H9 (cell line): Measurements from ENCODE around the gene GADD45A. TPM values are rescaled to one million over a fixed set of nuclear protein-coding genes. Genes with fewer than 3 reads are reported as not detected.

Source experiments
- DNase-seq: peaks from one replicate; pipeline ENCODE4 v3.0.0-alpha.2; 2017
- H2AFZ ChIP-seq: one replicate; pipeline ENCODE4 v1.6.1; 2013; ENCODE audit warnings: mild to moderate bottlenecking, low read length, control low read depth, moderate library complexity
- H2AK5ac ChIP-seq: 2 replicates; pipeline ENCODE4 v1.6.1; 2013; ENCODE audit warnings: low read length, control low read depth, mixed read lengths; ENCODE audit not compliant: insufficient read length
- H2BK120ac ChIP-seq: one replicate; pipeline ENCODE4 v1.6.1; 2013; ENCODE audit warnings: low read depth, mild to moderate bottlenecking, low read length, control low read depth, inconsistent platforms; ENCODE audit not compliant: poor library complexity, severe bottlenecking
- H2BK12ac ChIP-seq: 2 replicates; pipeline ENCODE4 v1.6.1; 2013; ENCODE audit warnings: low read length, control low read depth, mixed read lengths, low read depth; ENCODE audit not compliant: insufficient read length
- H2BK15ac ChIP-seq: 2 replicates; pipeline ENCODE4 v1.6.1; 2013; ENCODE audit warnings: low read depth, low read length, control low read depth
- H2BK20ac ChIP-seq: one replicate; pipeline ENCODE4 v1.6.1; 2013; ENCODE audit warnings: low read depth, mild to moderate bottlenecking, low read length, control low read depth, inconsistent platforms; ENCODE audit not compliant: poor library complexity, severe bottlenecking
- H2BK5ac ChIP-seq: 2 replicates; pipeline ENCODE4 v1.6.1; 2013; ENCODE audit warnings: low read length, control low read depth, mixed read lengths; ENCODE audit not compliant: insufficient read length
- H3K14ac ChIP-seq: 2 replicates; pipeline ENCODE4 v1.6.1; 2013; ENCODE audit warnings: low read length, control low read depth; ENCODE audit not compliant: insufficient read depth
- H3K18ac ChIP-seq: 2 replicates; pipeline ENCODE4 v1.6.1; 2013; ENCODE audit warnings: low read depth, mild to moderate bottlenecking, mixed read lengths, low read length, control low read depth; ENCODE audit not compliant: insufficient read length
- H3K23ac ChIP-seq: 2 replicates; pipeline ENCODE4 v1.6.1; 2013; ENCODE audit warnings: low read length, control low read depth, mixed read lengths, low read depth; ENCODE audit not compliant: insufficient read length
- H3K23me2 ChIP-seq: 2 replicates; pipeline ENCODE4 v1.6.1; 2013; ENCODE audit warnings: low read depth, mild to moderate bottlenecking, mixed read lengths, low read length, control low read depth; ENCODE audit not compliant: insufficient read length, poor library complexity, severe bottlenecking
- H3K27ac ChIP-seq: 2 replicates; pipeline ENCODE4 v1.5.1; 2013; ENCODE audit warnings: low read length, control low read depth, mixed read lengths, low read depth; ENCODE audit not compliant: insufficient read length
- H3K27me3 ChIP-seq: 2 replicates; pipeline ENCODE4 v1.6.1; 2013; ENCODE audit warnings: low read length, control low read depth, inconsistent platforms; ENCODE audit not compliant: insufficient read depth
- H3K4ac ChIP-seq: 2 replicates; pipeline ENCODE4 v1.6.1; 2013; ENCODE audit warnings: low read depth, mild to moderate bottlenecking, control low read depth, inconsistent platforms, low read length, moderate library complexity
- H3K4me1 ChIP-seq: 2 replicates; pipeline ENCODE4 v1.6.1; 2013; ENCODE audit warnings: low read length, control low read depth, inconsistent platforms; ENCODE audit not compliant: insufficient read depth
- H3K4me2 ChIP-seq: 2 replicates; pipeline ENCODE4 v1.6.1; 2013; ENCODE audit warnings: low read length, control low read depth, mixed read lengths; ENCODE audit not compliant: insufficient read length, insufficient read depth
- H3K56ac ChIP-seq: 2 replicates; pipeline ENCODE4 v1.6.1; 2013; ENCODE audit warnings: low read depth, mild to moderate bottlenecking, mixed read lengths, low read length, control low read depth; ENCODE audit not compliant: insufficient read length
- H3K79me1 ChIP-seq: 2 replicates; pipeline ENCODE4 v1.6.1; 2013; ENCODE audit warnings: low read depth, mild to moderate bottlenecking, moderate library complexity, low read length, control low read depth, inconsistent platforms; ENCODE audit not compliant: insufficient read depth, poor library complexity, severe bottlenecking
- H3K79me2 ChIP-seq: 2 replicates; pipeline ENCODE4 v1.6.1; 2013; ENCODE audit warnings: low read length, control low read depth, inconsistent platforms; ENCODE audit not compliant: insufficient read depth
- H3K9ac ChIP-seq: 2 replicates; pipeline ENCODE4 v1.6.1; 2013; ENCODE audit warnings: low read length, control low read depth, mixed read lengths; ENCODE audit not compliant: insufficient read length; ENCODE audit errors: extremely low read depth
- H3K9me3 ChIP-seq: one replicate; pipeline ENCODE4 v1.6.1; 2013; ENCODE audit warnings: low read depth, low read length, inconsistent platforms; ENCODE audit not compliant: control insufficient read depth
- H3T11ph ChIP-seq: one replicate; pipeline ENCODE4 v1.6.1; 2013; ENCODE audit warnings: mild to moderate bottlenecking, low read length, control low read depth, inconsistent platforms
- H4K20me1 ChIP-seq: one replicate; pipeline ENCODE4 v1.6.1; 2013; ENCODE audit not compliant: control insufficient read depth, insufficient read length, insufficient read depth
- H4K5ac ChIP-seq: 2 replicates; pipeline ENCODE4 v1.6.1; 2013; ENCODE audit warnings: low read depth, mild to moderate bottlenecking, mixed read lengths, low read length, control low read depth; ENCODE audit not compliant: insufficient read length
- H4K8ac ChIP-seq: replicated peaks from 2 replicates; pipeline ENCODE4 v1.6.1; 2013; ENCODE audit warnings: low read length, control low read depth, mixed read lengths, low read depth; ENCODE audit not compliant: insufficient read length
- H4K91ac ChIP-seq: 2 replicates; pipeline ENCODE4 v1.6.1; 2013; ENCODE audit warnings: low read depth, mild to moderate bottlenecking, moderate library complexity, mixed read lengths, low read length, control low read depth; ENCODE audit not compliant: insufficient read length
- H3K27ac Mint-ChIP-seq, 3 experiments: 2 replicates in 2 of 3; 3 replicates in 1 of 3; pipeline ENCODE4 v1.8.0; 2020 to 2021; ENCODE audit warnings: mixed read lengths in 3 of 3, mild to moderate bottlenecking in 1 of 3, moderate library complexity in 1 of 3
- H3K27me3 Mint-ChIP-seq: 2 replicates; pipeline ENCODE4 v1.8.0; 2021; ENCODE audit warnings: low read depth, mild to moderate bottlenecking, moderate library complexity, mixed read lengths
- H3K36me3 Mint-ChIP-seq, 3 experiments: 2 replicates in 2 of 3; 3 replicates in 1 of 3; pipeline ENCODE4 v1.8.0; 2020 to 2021; ENCODE audit warnings: low read depth in 3 of 3, mixed read lengths in 3 of 3; ENCODE audit not compliant: insufficient read depth in 1 of 3
- H3K4me1 Mint-ChIP-seq, 2 experiments: 2 replicates each; pipeline ENCODE4 v1.8.0; 2020; ENCODE audit warnings: mixed read lengths in 2 of 2
- H3K4me3 Mint-ChIP-seq, 2 experiments: 2 replicates in 1 of 2; 3 replicates in 1 of 2; pipeline ENCODE4 v1.8.0; 2020 to 2021; ENCODE audit warnings: mild to moderate bottlenecking in 2 of 2, mixed read lengths in 2 of 2, moderate library complexity in 1 of 2
- H3K9me3 Mint-ChIP-seq, 2 experiments: 2 replicates in 1 of 2; 3 replicates in 1 of 2; pipeline ENCODE4 v1.8.0; 2020; ENCODE audit warnings: mild to moderate bottlenecking in 2 of 2, mixed read lengths in 2 of 2, moderate library complexity in 1 of 2
- WGBS: extraction: QIAGEN DNeasy Blood & Tissue Kit; methylation state at CpG from one replicate; pipeline ENCODE4 v1.1.7; 2013; ENCODE audit warnings: missing lambda C conversion rate, low lambda C conversion rate, mixed read lengths; ENCODE audit not compliant: insufficient read length; ENCODE audit errors: extremely low coverage; 5-methylcytosine and 5-hydroxymethylcytosine counted together
- total RNA-seq: library from RNA; stranded (reverse); gene quantifications from 2 replicates; pipeline ENCODE4 v1.2.1, GENCODE V29; 2021
- TF ChIP-seq, protein P1 (sequence below): fragments of 200-600 bp; sonication (generic); conservative IDR thresholded peaks from 3 replicates; pipeline ENCODE4 v1.8.0; 2021; ENCODE audit warnings: antibody characterized with exemption, mild to moderate bottlenecking

GADD45A gene
- total RNA-seq, 1 experiment from 2014 or later: 22.8 TPM

DNA sequence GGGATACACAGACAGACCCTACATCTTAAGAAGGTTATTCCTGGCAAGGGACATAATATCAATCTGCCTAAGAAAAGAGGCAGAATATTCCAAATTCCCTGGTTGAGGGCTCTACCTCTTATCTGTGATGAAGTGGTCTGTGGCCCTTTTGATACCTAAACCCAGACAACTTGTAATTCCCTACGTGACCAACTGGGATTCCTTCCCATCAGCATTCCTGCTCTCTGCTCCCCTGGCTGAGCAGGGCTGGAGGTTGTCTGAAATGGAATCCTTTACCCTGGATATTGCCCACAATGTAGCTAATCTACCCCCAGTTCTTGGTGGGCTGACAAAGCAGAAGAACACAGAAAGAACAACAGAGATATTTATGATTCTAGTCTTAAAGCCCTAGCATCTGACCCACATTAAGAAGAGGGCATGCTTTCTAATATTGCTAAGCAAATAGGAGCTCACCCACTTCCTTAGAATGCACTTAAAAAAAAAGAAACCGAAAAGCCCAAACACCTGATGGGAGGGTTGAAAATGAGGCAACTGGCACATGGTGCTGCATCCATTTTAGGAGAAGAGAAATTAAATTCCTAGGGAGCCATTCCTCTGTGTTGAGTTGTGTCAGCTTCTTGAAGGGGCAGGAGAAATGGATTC, 36.8 kb downstream of the GADD45A start:
- no peaks in the 10 kb centered on the region for H3K27me3 Mint-ChIP-seq
- Histone ChIP-seq H4K5ac (no peak overlapping the region), H3K14ac (no peak overlapping the region), H2BK15ac (no peak overlapping the region), H3T11ph (no peak overlapping the region), H2BK12ac (no peak overlapping the region), H2AFZ (no peak overlapping the region), H2AK5ac (no peak overlapping the region), H3K4ac (no peak overlapping the region), H4K20me1 (no peaks in the 10 kb centered on the region), H2BK120ac (no peak overlapping the region), H3K9me3 (no peaks in the 10 kb centered on the region), H3K27me3 (no peaks in the 10 kb centered on the region), H3K79me1 (no peaks in the 10 kb centered on the region), H3K9ac (no peak overlapping the region), H3K4me2 (no peak overlapping the region), H2BK5ac (no peak overlapping the region), H4K91ac (no peak overlapping the region), H3K79me2 (no peaks in the 10 kb centered on the region), H3K18ac (no peak overlapping the region), H2BK20ac (no peak overlapping the region), H4K8ac (no peak overlapping the region), H3K27ac (no peak overlapping the region), H3K56ac (no peak overlapping the region), H3K4me1 (peaks cover 5% of the 10 kb centered on the region), H3K23me2 (no peaks in the 10 kb centered on the region), H3K23ac (no peak overlapping the region)
- no peaks in the 10 kb centered on the region for H3K36me3 Mint-ChIP-seq
- DNase-seq: no peak
- TF ChIP-seq, protein P1, sequence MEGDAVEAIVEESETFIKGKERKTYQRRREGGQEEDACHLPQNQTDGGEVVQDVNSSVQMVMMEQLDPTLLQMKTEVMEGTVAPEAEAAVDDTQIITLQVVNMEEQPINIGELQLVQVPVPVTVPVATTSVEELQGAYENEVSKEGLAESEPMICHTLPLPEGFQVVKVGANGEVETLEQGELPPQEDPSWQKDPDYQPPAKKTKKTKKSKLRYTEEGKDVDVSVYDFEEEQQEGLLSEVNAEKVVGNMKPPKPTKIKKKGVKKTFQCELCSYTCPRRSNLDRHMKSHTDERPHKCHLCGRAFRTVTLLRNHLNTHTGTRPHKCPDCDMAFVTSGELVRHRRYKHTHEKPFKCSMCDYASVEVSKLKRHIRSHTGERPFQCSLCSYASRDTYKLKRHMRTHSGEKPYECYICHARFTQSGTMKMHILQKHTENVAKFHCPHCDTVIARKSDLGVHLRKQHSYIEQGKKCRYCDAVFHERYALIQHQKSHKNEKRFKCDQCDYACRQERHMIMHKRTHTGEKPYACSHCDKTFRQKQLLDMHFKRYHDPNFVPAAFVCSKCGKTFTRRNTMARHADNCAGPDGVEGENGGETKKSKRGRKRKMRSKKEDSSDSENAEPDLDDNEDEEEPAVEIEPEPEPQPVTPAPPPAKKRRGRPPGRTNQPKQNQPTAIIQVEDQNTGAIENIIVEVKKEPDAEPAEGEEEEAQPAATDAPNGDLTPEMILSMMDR: no peak
- no peak overlapping the region for H3K27ac Mint-ChIP-seq
- H3K4me1 Mint-ChIP-seq: peaks cover 8 to 13% of the 10 kb centered on the region in 2 experiments
- H3K4me3 Mint-ChIP-seq: no peak overlapping the region
- no peaks in the 10 kb centered on the region for H3K9me3 Mint-ChIP-seq
- WGBS: no CpG with 5 or more reads among the region's 2 CpGs
